ENCODE data around the gene PDE4DIP. TPM values are rescaled to one million over a fixed set of nuclear protein-coding genes. Genes with fewer than 3 reads are reported as not detected.
"Not testable (repeated sequence)": the region's sequence is repeated elsewhere in the genome, so short reads cannot be mapped to it uniquely, and the experiment has no call there.

PDE4DIP gene
- polyA plus RNA-seq: 57.5 TPM
- long read RNA-seq, donor 1, full-length matches to known transcripts: 3 of 3 reads
- long read RNA-seq, donor 1, partial matches to known transcripts: 0 of 3 reads
- long read RNA-seq, donor 1, other reads (novel, unspliced or antisense): 0 of 3 reads
- long read RNA-seq, donor 2, full-length matches to known transcripts: 1 of 23 reads
- long read RNA-seq, donor 2, partial matches to known transcripts: 22 of 23 reads
- long read RNA-seq, donor 2, other reads (novel, unspliced or antisense): 0 of 23 reads
- long read RNA-seq, donor 3: 0 reads
- long read RNA-seq, donor 4: 0 reads
- long read RNA-seq, donor 5, partial matches to known transcripts: 6 of 6 reads
- long read RNA-seq, donor 5, other reads (novel, unspliced or antisense): 0 of 6 reads
- long read RNA-seq, donor 6, full-length matches to known transcripts: 4 of 24 reads
- long read RNA-seq, donor 6, partial matches to known transcripts: 15 of 24 reads
- long read RNA-seq, donor 6, other reads (novel, unspliced or antisense): 5 of 24 reads
- long read RNA-seq, donor 7, full-length matches to known transcripts: 2 of 2 reads
- long read RNA-seq, donor 7, partial matches to known transcripts: 0 of 2 reads
- long read RNA-seq, donor 7, other reads (novel, unspliced or antisense): 0 of 2 reads
- long read RNA-seq, donor 8, full-length matches to known transcripts: 6 of 19 reads
- long read RNA-seq, donor 8, partial matches to known transcripts: 13 of 19 reads
- long read RNA-seq, donor 8, other reads (novel, unspliced or antisense): 0 of 19 reads
- long read RNA-seq, donor 9, full-length matches to known transcripts: 1 of 19 reads
- long read RNA-seq, donor 9, partial matches to known transcripts: 18 of 19 reads
- long read RNA-seq, donor 9, other reads (novel, unspliced or antisense): 0 of 19 reads
- long read RNA-seq, donor 10, full-length matches to known transcripts: 1 of 30 reads
- long read RNA-seq, donor 10, partial matches to known transcripts: 29 of 30 reads
- long read RNA-seq, donor 10, other reads (novel, unspliced or antisense): 0 of 30 reads
- long read RNA-seq, donor 11, full-length matches to known transcripts: 2 of 2 reads
- long read RNA-seq, donor 11, partial matches to known transcripts: 0 of 2 reads
- long read RNA-seq, donor 11, other reads (novel, unspliced or antisense): 0 of 2 reads

- not testable (repeated sequence) for H3K4me3 ChIP-seq (ENCODE audit: low read length); DNase-seq; H3K4me1 ChIP-seq (ENCODE audit: control insufficient read depth, insufficient read depth, low read length); H3K27ac ChIP-seq (ENCODE audit: low read length); H3K27me3 ChIP-seq (ENCODE audit: control insufficient read depth, insufficient read depth, low read length); H3K9me3 ChIP-seq (ENCODE audit: control insufficient read depth, low read depth, low read length); H3K36me3 ChIP-seq (ENCODE audit: control insufficient read depth, insufficient read depth, low read length)
- no CpG with 5 or more reads among the region's 36 CpGs for WGBS (ENCODE audit: insufficient coverage, low lambda C conversion rate)
Observed at GRCh38 chr1:148844220-148844619, at the start of gene PDE4DIP. PDE4DIP (plus strand) TSS chr1:148844428; CDS start chr1:148844775, 347 bp downstream.

GRCh38 chr1:148808268-148808928, 35.8 kb upstream of the PDE4DIP start:
- no CpG with 5 or more reads among the region's 50 CpGs for WGBS (ENCODE audit: insufficient coverage, low lambda C conversion rate)
- not testable (repeated sequence) for H3K4me1 ChIP-seq (ENCODE audit: control insufficient read depth, insufficient read depth, low read length); H3K4me3 ChIP-seq (ENCODE audit: low read length); H3K9me3 ChIP-seq (ENCODE audit: control insufficient read depth, low read depth, low read length); H3K36me3 ChIP-seq (ENCODE audit: control insufficient read depth, insufficient read depth, low read length); H3K27me3 ChIP-seq (ENCODE audit: control insufficient read depth, insufficient read depth, low read length); H3K27ac ChIP-seq (ENCODE audit: low read length); DNase-seq

- not testable (repeated sequence) for DNase-seq; H3K36me3 ChIP-seq (ENCODE audit: control insufficient read depth, insufficient read depth, low read length); H3K4me1 ChIP-seq (ENCODE audit: control insufficient read depth, insufficient read depth, low read length); H3K27me3 ChIP-seq (ENCODE audit: control insufficient read depth, insufficient read depth, low read length); H3K4me3 ChIP-seq (ENCODE audit: low read length); H3K9me3 ChIP-seq (ENCODE audit: control insufficient read depth, low read depth, low read length); H3K27ac ChIP-seq (ENCODE audit: low read length)
- no CpG with 5 or more reads among the region's 6 CpGs for WGBS (ENCODE audit: insufficient coverage, low lambda C conversion rate)
Observed at GRCh38 chr1:148808929-148809283, 35.3 kb upstream of the PDE4DIP start.

- not testable (repeated sequence) for H3K27ac ChIP-seq (ENCODE audit: low read length); H3K36me3 ChIP-seq (ENCODE audit: control insufficient read depth, insufficient read depth, low read length); H3K4me3 ChIP-seq (ENCODE audit: low read length); DNase-seq; H3K27me3 ChIP-seq (ENCODE audit: control insufficient read depth, insufficient read depth, low read length); H3K4me1 ChIP-seq (ENCODE audit: control insufficient read depth, insufficient read depth, low read length); H3K9me3 ChIP-seq (ENCODE audit: control insufficient read depth, low read depth, low read length)
- no CpG with 5 or more reads among the region's 7 CpGs for WGBS (ENCODE audit: insufficient coverage, low lambda C conversion rate)
Observed at GRCh38 chr1:148822180-148822579, 22.0 kb upstream of the PDE4DIP start.

GRCh38 chr1:148823822-148824221, 20.4 kb upstream of the PDE4DIP start:
- not testable (repeated sequence) for H3K4me1 ChIP-seq (ENCODE audit: control insufficient read depth, insufficient read depth, low read length)

GRCh38 chr1:148825029-148825428, 19.2 kb upstream of the PDE4DIP start:
- not testable (repeated sequence) for DNase-seq; H3K27ac ChIP-seq (ENCODE audit: low read length); H3K4me3 ChIP-seq (ENCODE audit: low read length); H3K36me3 ChIP-seq (ENCODE audit: control insufficient read depth, insufficient read depth, low read length); H3K27me3 ChIP-seq (ENCODE audit: control insufficient read depth, insufficient read depth, low read length); H3K4me1 ChIP-seq (ENCODE audit: control insufficient read depth, insufficient read depth, low read length); H3K9me3 ChIP-seq (ENCODE audit: control insufficient read depth, low read depth, low read length)
- WGBS (ENCODE audit: insufficient coverage, low lambda C conversion rate): no CpG with 5 or more reads among the region's 2 CpGs

More at GRCh38 chr1:148823822-148824221, 20.4 kb upstream of the PDE4DIP start:
- H3K27ac ChIP-seq (ENCODE audit: low read length); DNase-seq; H3K27me3 ChIP-seq (ENCODE audit: control insufficient read depth, insufficient read depth, low read length); H3K4me3 ChIP-seq (ENCODE audit: low read length); H3K36me3 ChIP-seq (ENCODE audit: control insufficient read depth, insufficient read depth, low read length); H3K9me3 ChIP-seq (ENCODE audit: control insufficient read depth, low read depth, low read length): not testable (repeated sequence)
- no CpG with 5 or more reads among the region's 2 CpGs for WGBS (ENCODE audit: insufficient coverage, low lambda C conversion rate)

GRCh38 chr1:148828531-148828930, 15.7 kb upstream of the PDE4DIP start:
- H3K4me3 ChIP-seq (ENCODE audit: low read length); H3K27ac ChIP-seq (ENCODE audit: low read length); DNase-seq; H3K9me3 ChIP-seq (ENCODE audit: control insufficient read depth, low read depth, low read length); H3K27me3 ChIP-seq (ENCODE audit: control insufficient read depth, insufficient read depth, low read length); H3K4me1 ChIP-seq (ENCODE audit: control insufficient read depth, insufficient read depth, low read length); H3K36me3 ChIP-seq (ENCODE audit: control insufficient read depth, insufficient read depth, low read length): not testable (repeated sequence)
- no CpG with 5 or more reads among the region's 2 CpGs for WGBS (ENCODE audit: insufficient coverage, low lambda C conversion rate)

GRCh38 chr1:148828962-148829361, 15.3 kb upstream of the PDE4DIP start:
- H3K27me3 ChIP-seq (ENCODE audit: control insufficient read depth, insufficient read depth, low read length); H3K4me3 ChIP-seq (ENCODE audit: low read length); H3K27ac ChIP-seq (ENCODE audit: low read length); DNase-seq; H3K36me3 ChIP-seq (ENCODE audit: control insufficient read depth, insufficient read depth, low read length); H3K9me3 ChIP-seq (ENCODE audit: control insufficient read depth, low read depth, low read length); H3K4me1 ChIP-seq (ENCODE audit: control insufficient read depth, insufficient read depth, low read length): not testable (repeated sequence)

GRCh38 chr1:148829365-148829764, 14.9 kb upstream of the PDE4DIP start:
- not testable (repeated sequence) for H3K4me1 ChIP-seq (ENCODE audit: control insufficient read depth, insufficient read depth, low read length); H3K27ac ChIP-seq (ENCODE audit: low read length); DNase-seq; H3K27me3 ChIP-seq (ENCODE audit: control insufficient read depth, insufficient read depth, low read length); H3K9me3 ChIP-seq (ENCODE audit: control insufficient read depth, low read depth, low read length); H3K36me3 ChIP-seq (ENCODE audit: control insufficient read depth, insufficient read depth, low read length); H3K4me3 ChIP-seq (ENCODE audit: low read length)
- WGBS (ENCODE audit: insufficient coverage, low lambda C conversion rate): no CpG with 5 or more reads among the region's 3 CpGs

- not testable (repeated sequence) for H3K4me1 ChIP-seq (ENCODE audit: control insufficient read depth, insufficient read depth, low read length); H3K36me3 ChIP-seq (ENCODE audit: control insufficient read depth, insufficient read depth, low read length); H3K27ac ChIP-seq (ENCODE audit: low read length); H3K4me3 ChIP-seq (ENCODE audit: low read length); H3K9me3 ChIP-seq (ENCODE audit: control insufficient read depth, low read depth, low read length); DNase-seq; H3K27me3 ChIP-seq (ENCODE audit: control insufficient read depth, insufficient read depth, low read length)
- WGBS (ENCODE audit: insufficient coverage, low lambda C conversion rate): no CpG with 5 or more reads among the region's 1 CpG
Observed at GRCh38 chr1:148841262-148841661, 3.0 kb upstream of the PDE4DIP start.

Measured in large intestine (tissue), 12 donors.